Activated T-helper 2 cell treated with anti-CD3 and anti-CD28 coated beads, Interferon-gamma antibody, Interleukin-2, Interleukin-4, amounts not matched to agents 10 μg/mL and 5 μg/mL and 100 μg/mL, durations not matched to agents 14 hours and 24 hours and 36 hours (primary cell): Measurements from ENCODE around the gene KCNH1. TPM values are rescaled to one million over a fixed set of nuclear protein-coding genes. Genes with fewer than 3 reads are reported as not detected.

ENCODE experiments used
- DNase-seq: peaks from one replicate; pipeline ENCODE4 v3.0.0; 2021; ENCODE audit warnings: low spot score
- H3K27ac Mint-ChIP-seq: one replicate; pipeline ENCODE4 v1.8.0; 2021; ENCODE audit warnings: mixed read lengths
- H3K27me3 Mint-ChIP-seq: one replicate; pipeline ENCODE4 v1.8.0; 2021; ENCODE audit warnings: low read depth, mixed read lengths
- H3K36me3 Mint-ChIP-seq: one replicate; pipeline ENCODE4 v1.8.0; 2021; ENCODE audit warnings: low read depth, mixed read lengths
- H3K4me1 Mint-ChIP-seq: one replicate; pipeline ENCODE4 v1.8.0; 2021; ENCODE audit warnings: low read depth, mixed read lengths
- H3K4me3 Mint-ChIP-seq: one replicate; pipeline ENCODE4 v1.8.0; 2021; ENCODE audit warnings: low read depth, mild to moderate bottlenecking, moderate library complexity, mixed read lengths
- H3K9me3 Mint-ChIP-seq: one replicate; pipeline ENCODE4 v1.8.0; 2021; ENCODE audit warnings: mixed read lengths
- intact Hi-C: fragments of 100-400 bp; cut with micrococcal nuclease; formaldehyde crosslinking; loops from one replicate; pipeline ENCODE4 v1.15.1; 2023
- total RNA-seq: library from RNA; stranded (reverse); gene quantifications from 2 replicates; pipeline ENCODE4 v1.2.3, GENCODE V29; 2022

The KCNH1 gene
- total RNA-seq, 1 donor from 2014 or later = not detected

DNA sequence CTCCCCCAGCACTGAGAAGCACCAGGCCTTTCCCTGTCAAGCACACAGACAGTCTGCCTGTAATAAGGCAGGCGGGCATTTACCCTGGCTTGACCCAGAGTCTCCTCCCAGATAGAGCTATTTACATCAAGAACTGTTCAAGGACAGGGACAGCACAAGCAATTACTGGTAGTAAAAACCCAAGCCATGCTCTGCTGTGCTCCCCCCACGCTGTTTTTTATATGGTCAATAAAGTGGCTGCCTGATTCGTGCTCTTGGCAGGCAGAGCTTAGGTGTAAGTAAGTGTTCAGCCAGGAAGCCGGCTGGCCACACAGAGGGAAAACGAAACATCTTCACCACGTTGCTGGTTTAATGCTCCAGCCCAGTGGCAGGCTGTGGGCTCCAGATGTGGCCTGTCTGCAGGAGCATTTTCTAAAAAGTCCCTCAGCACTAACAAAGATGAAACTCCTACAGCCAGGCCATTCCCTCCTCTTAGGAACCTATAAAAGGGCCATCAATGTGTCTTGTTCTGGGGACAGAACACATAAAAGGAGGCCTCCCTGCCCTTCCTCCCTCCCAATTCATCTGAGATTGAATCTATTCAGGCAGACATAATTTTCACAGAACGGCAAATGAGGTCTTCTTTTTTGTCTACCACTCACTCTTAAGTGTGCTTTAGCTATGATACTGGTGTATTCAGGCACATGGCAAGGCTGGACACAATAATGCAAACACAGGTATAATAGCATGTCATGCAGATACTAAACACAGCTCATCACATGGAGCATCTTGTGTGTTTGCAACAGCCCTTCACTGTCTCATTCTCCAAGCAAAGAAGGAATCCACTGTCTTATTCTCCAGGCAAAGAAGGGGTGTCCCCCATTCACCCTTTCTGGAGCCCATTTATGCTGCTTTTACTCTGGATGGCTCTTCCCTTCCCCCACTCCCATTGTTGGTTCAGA, 426.4 kb downstream of the KCNH1 start:
- no peak for DNase-seq

GRCh38 chr1:210706246-210706645, 427.7 kb downstream of the KCNH1 start:
- intact Hi-C loops = no loop called here
- Mint-ChIP-seq H3K4me1 (no peaks in the 10 kb centered on the region), H3K4me3 (no peak overlapping the region), H3K36me3 (no peaks in the 10 kb centered on the region), H3K27me3 (peaks cover 17% of the 10 kb centered on the region), H3K27ac (no peak overlapping the region), H3K9me3 (no peaks in the 10 kb centered on the region)
- DNase-seq = no peak

More for the DNA sequence above, 426.4 kb downstream of the KCNH1 start:
- H3K27ac Mint-ChIP-seq = no peak overlapping the region
- H3K36me3 Mint-ChIP-seq = no peaks in the 10 kb centered on the region
- intact Hi-C loops = no loop called here
- H3K4me1 Mint-ChIP-seq = no peaks in the 10 kb centered on the region
- no peak overlapping the region for H3K4me3 Mint-ChIP-seq
- peaks cover 10% of the 10 kb centered on the region for H3K27me3 Mint-ChIP-seq
- H3K9me3 Mint-ChIP-seq = no peaks in the 10 kb centered on the region

GRCh38 chr1:210705086-210705485, 428.9 kb downstream of the KCNH1 start:
- peaks cover 19% of the 10 kb centered on the region for H3K27me3 Mint-ChIP-seq
- DNase-seq = no peak
- H3K4me3 Mint-ChIP-seq = no peak overlapping the region
- no peaks in the 10 kb centered on the region for H3K36me3 Mint-ChIP-seq
- H3K9me3 Mint-ChIP-seq = no peaks in the 10 kb centered on the region
- H3K4me1 Mint-ChIP-seq = no peaks in the 10 kb centered on the region
- intact Hi-C loops = no loop called here
- H3K27ac Mint-ChIP-seq = no peak overlapping the region

DNA sequence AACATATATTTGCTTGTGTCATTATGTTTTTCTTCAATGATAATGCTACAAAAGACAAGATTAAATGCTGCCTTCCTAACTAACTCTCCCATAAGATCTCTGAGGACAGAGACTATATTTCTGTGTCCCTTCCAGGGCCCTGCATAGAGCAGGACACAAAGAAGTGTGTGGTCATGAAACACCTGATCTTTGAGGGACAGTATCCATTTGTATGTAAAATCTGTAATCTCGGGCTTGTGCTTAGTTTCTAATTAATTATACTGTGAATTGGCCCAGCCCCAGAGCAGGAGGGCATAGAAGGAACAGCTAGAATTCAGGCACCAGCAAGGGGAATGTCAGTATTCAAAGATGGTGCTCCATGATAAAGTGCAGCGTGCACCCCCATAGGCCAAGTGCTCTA, 430.4 kb downstream of the KCNH1 start:
- Mint-ChIP-seq H3K4me3 (no peak overlapping the region), H3K4me1 (no peaks in the 10 kb centered on the region), H3K27ac (no peak overlapping the region), H3K36me3 (no peaks in the 10 kb centered on the region), H3K27me3 (peaks cover 29% of the 10 kb centered on the region), H3K9me3 (no peaks in the 10 kb centered on the region)
- DNase-seq = no peak
- intact Hi-C loops = no loop called here

GRCh38 chr1:210702506-210702905, 431.4 kb downstream of the KCNH1 start:
- H3K36me3 Mint-ChIP-seq = no peaks in the 10 kb centered on the region
- intact Hi-C loops = no loop called here
- H3K27me3 Mint-ChIP-seq = peaks cover 29% of the 10 kb centered on the region
- H3K9me3 Mint-ChIP-seq = no peaks in the 10 kb centered on the region
- no peaks in the 10 kb centered on the region for H3K4me1 Mint-ChIP-seq
- DNase-seq = no peak
- H3K27ac Mint-ChIP-seq = no peak overlapping the region
- H3K4me3 Mint-ChIP-seq = no peak overlapping the region

DNA sequence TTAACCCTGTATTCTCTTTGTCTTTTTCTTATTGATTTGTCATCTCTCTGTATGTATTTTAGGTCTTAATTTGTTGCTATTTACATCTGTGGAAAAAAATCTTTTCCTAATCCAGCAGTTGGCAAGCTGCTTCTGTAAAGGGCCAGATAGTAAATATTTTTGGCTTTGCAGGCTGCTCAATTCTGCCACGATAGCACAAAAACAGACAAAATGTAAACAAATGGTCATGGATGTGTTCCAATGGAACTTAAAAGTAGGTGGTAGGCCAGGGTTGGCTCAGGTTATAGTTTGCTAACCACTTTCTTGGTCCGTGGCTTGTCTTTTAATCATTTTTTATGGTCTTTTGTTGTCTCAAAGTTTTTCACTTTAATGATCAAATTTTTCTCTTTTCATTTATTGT, 433.4 kb downstream of the KCNH1 start:
- peaks cover 12% of the 10 kb centered on the region for H3K4me1 Mint-ChIP-seq
- H3K27me3 Mint-ChIP-seq = peaks cover 33% of the 10 kb centered on the region
- H3K9me3 Mint-ChIP-seq = no peaks in the 10 kb centered on the region
- no peak overlapping the region for H3K27ac Mint-ChIP-seq
- DNase-seq = no peak
- H3K36me3 Mint-ChIP-seq = no peaks in the 10 kb centered on the region
- intact Hi-C loops = no loop called here
- no peak overlapping the region for H3K4me3 Mint-ChIP-seq

- Mint-ChIP-seq H3K9me3 (no peaks in the 10 kb centered on the region), H3K27ac (no peak overlapping the region), H3K4me3 (no peak overlapping the region), H3K4me1 (peaks cover 12% of the 10 kb centered on the region), H3K36me3 (no peaks in the 10 kb centered on the region), H3K27me3 (peaks cover 36% of the 10 kb centered on the region)
- DNase-seq = no peak
- intact Hi-C loops = no loop called here
These were observed 433.9 kb downstream of the KCNH1 start for GRCh38 chr1:210700083-210700482.

GRCh38 chr1:210698661-210699060, 435.3 kb downstream of the KCNH1 start:
- no peak for DNase-seq
- Mint-ChIP-seq H3K4me3 (no peak overlapping the region), H3K4me1 (peaks cover 12% of the 10 kb centered on the region), H3K27me3 (peaks cover 34% of the 10 kb centered on the region), H3K9me3 (no peaks in the 10 kb centered on the region), H3K36me3 (no peaks in the 10 kb centered on the region), H3K27ac (no peak overlapping the region)
- intact Hi-C loops = loop anchor here (5.0 to 10.0 kb wide), 2 partner anchors 236 to 254 kb away; no protein-coding TSS in a partner anchor

DNA sequence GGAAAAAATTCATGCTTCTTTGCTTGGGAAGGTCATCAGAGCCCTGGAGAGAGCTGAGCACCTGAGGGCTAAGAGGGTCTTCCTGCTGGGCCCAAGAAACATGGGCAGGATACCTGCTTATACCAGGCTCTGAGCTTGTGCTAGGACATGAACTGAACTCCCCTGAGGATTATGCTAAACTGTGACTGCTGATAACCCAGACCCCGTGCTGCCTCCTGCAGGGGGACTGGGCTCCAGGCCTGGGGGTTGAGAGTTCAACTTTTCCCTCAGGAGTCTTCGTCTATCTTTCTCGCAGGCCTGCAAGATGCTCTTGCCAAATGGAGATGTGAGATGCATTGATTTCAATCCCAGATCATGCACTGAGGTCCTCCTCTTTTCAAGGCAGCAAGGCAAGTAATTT, 436.8 kb downstream of the KCNH1 start:
- no peak overlapping the region for H3K27ac Mint-ChIP-seq
- no peak for DNase-seq
- peaks cover 21% of the 10 kb centered on the region for H3K4me1 Mint-ChIP-seq
- H3K9me3 Mint-ChIP-seq = no peaks in the 10 kb centered on the region
- intact Hi-C loops = loop anchor here (5.0 to 10.0 kb wide), 2 partner anchors 235 to 252 kb away; no protein-coding TSS in a partner anchor
- peaks cover 36% of the 10 kb centered on the region for H3K27me3 Mint-ChIP-seq
- H3K36me3 Mint-ChIP-seq = no peaks in the 10 kb centered on the region
- H3K4me3 Mint-ChIP-seq = no peak overlapping the region

DNA sequence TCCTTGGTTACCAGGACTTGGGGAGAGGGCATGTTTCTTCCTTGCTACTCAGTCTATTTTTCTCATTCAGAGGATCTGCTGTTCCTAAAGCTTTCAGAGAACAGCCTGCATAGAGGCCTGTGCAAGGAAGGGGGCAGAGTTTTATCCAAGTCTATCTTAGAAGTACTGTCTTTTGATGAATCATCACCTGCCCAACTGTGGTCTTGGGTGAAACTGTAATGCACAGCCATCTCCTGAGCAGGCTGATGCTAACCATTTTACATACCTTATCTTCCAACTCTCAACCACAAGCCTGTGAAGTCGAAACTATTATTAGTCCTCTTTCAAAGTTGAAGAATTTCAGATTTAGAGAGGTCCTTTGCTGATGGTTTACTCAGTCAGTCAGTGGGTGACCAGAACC, 437.2 kb downstream of the KCNH1 start:
- Mint-ChIP-seq H3K27me3 (peaks cover 34% of the 10 kb centered on the region), H3K36me3 (no peaks in the 10 kb centered on the region), H3K9me3 (no peaks in the 10 kb centered on the region), H3K27ac (no peak overlapping the region), H3K4me1 (peaks cover 21% of the 10 kb centered on the region), H3K4me3 (no peak overlapping the region)
- DNase-seq = no peak
- intact Hi-C loops = loop anchor here (5.0 to 10.0 kb wide), 2 partner anchors 234 to 252 kb away; no protein-coding TSS in a partner anchor

- Mint-ChIP-seq H3K9me3 (no peaks in the 10 kb centered on the region), H3K27me3 (peaks cover 32% of the 10 kb centered on the region), H3K27ac (no peak overlapping the region), H3K4me1 (peaks cover 21% of the 10 kb centered on the region), H3K36me3 (no peaks in the 10 kb centered on the region), H3K4me3 (no peak overlapping the region)
- no peak for DNase-seq
- intact Hi-C loops = loop anchor here (5.0 to 10.0 kb wide), 2 partner anchors 233 to 250 kb away; no protein-coding TSS in a partner anchor
These were observed 438.9 kb downstream of the KCNH1 start for GRCh38 chr1:210695026-210695425.

DNA sequence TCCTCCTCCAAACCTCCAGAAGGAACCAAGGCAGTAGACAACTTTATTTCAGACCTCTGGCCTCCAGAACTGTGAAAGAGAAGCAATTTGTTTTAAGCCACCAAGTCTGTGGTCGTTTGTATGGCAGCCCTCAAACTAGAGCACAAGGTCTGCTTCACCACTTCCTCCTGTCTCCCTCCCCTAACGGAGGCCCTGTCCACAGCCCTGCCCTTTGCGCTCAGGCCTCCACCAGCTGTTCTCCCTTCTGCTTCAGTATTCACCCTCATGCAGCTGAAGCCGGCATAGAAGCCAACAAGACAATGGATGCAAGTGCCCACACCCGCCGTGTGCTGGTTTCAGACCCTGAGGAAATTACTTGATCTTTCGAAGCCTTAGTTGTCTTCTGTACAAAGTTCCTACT, 441.2 kb downstream of the KCNH1 start:
- Mint-ChIP-seq H3K4me1 (peaks cover 26% of the 10 kb centered on the region), H3K4me3 (no peak overlapping the region), H3K27me3 (peaks cover 19% of the 10 kb centered on the region), H3K27ac (no peak overlapping the region), H3K36me3 (no peaks in the 10 kb centered on the region), H3K9me3 (no peaks in the 10 kb centered on the region)
- intact Hi-C loops = loop anchor here (10.0 kb wide), 1 partner anchor 248 kb away; no protein-coding TSS in a partner anchor
- DNase-seq = no peak

GRCh38 chr1:210691039-210691610, 442.8 kb downstream of the KCNH1 start:
- Mint-ChIP-seq H3K27me3 (peaks cover 14% of the 10 kb centered on the region), H3K4me3 (no peak overlapping the region), H3K9me3 (no peaks in the 10 kb centered on the region), H3K4me1 (peaks cover 15% of the 10 kb centered on the region), H3K36me3 (no peaks in the 10 kb centered on the region), H3K27ac (no peak overlapping the region)
- DNase-seq = no peak
- intact Hi-C loops = loop anchor here (10.0 kb wide), 1 partner anchor 246 kb away; no protein-coding TSS in a partner anchor
